GM19324 (cell line): ENCODE data around the gene HTT.
"Not testable (repeated sequence)": the region's sequence is repeated elsewhere in the genome, so short reads cannot be mapped to it uniquely, and the experiment has no call there.

Source experiments
- ATAC-seq: cut with Tn5 transposase; IDR thresholded peaks from one replicate; pipeline ENCODE4 v1.9.1; 2021; ENCODE audit warnings: mild to moderate bottlenecking, moderate library complexity; ENCODE audit not compliant: unreplicated experiment, low FRiP score

The HTT gene

GRCh38 chr4:3158841-3159240 is 84.4 kb downstream of the HTT start:
- ATAC-seq = no peak

GRCh38 chr4:3160438-3160837 is 86.0 kb downstream of the HTT start:
- ATAC-seq = no peak

- not testable (repeated sequence) for ATAC-seq
These were observed 86.6 kb downstream of the HTT start for GRCh38 chr4:3161044-3161443.

GRCh38 chr4:3166434-3166833 is 92.0 kb downstream of the HTT start:
- not testable (repeated sequence) for ATAC-seq

GRCh38 chr4:3168029-3168428 is 93.5 kb downstream of the HTT start:
- no peak for ATAC-seq

GRCh38 chr4:3174371-3175338 is 100.2 kb downstream of the HTT start:
- no peak for ATAC-seq

- ATAC-seq = no peak
These were observed 102.1 kb downstream of the HTT start for GRCh38 chr4:3176367-3177229.

GRCh38 chr4:3177426-3177825 is 102.9 kb downstream of the HTT start:
- no peak for ATAC-seq

GRCh38 chr4:3177905-3178304 is 103.4 kb downstream of the HTT start:
- ATAC-seq = no peak

GRCh38 chr4:3178351-3178750 is 103.9 kb downstream of the HTT start:
- no peak for ATAC-seq

GRCh38 chr4:3179126-3179706 is 104.7 kb downstream of the HTT start:
- ATAC-seq = no peak

- no peak for ATAC-seq
These were observed 108.5 kb downstream of the HTT start for GRCh38 chr4:3183008-3183407.

- ATAC-seq = no peak
These were observed 110.2 kb downstream of the HTT start for GRCh38 chr4:3184725-3185124.

GRCh38 chr4:3186609-3187008 is 112.1 kb downstream of the HTT start:
- no peak for ATAC-seq

GRCh38 chr4:3188118-3188517 is 113.6 kb downstream of the HTT start:
- ATAC-seq = no peak

GRCh38 chr4:3189459-3189858 is 115.0 kb downstream of the HTT start:
- no peak for ATAC-seq

- ATAC-seq = no peak
These were observed 116.1 kb downstream of the HTT start for GRCh38 chr4:3190549-3190948.

- ATAC-seq = no peak
These were observed 117.7 kb downstream of the HTT start for GRCh38 chr4:3192188-3192587.

- ATAC-seq = no peak
These were observed 118.3 kb downstream of the HTT start for GRCh38 chr4:3192827-3193226.

GRCh38 chr4:3193531-3194203 is 119.2 kb downstream of the HTT start:
- no peak for ATAC-seq
